HEK293 (cell line): ENCODE data around the gene IFNLR1.

Experiments
- CTCF ChIP-seq: fragments of 450-650 bp; formaldehyde crosslinking; IDR thresholded peaks from 2 replicates; pipeline ENCODE4 v1.5.1; 2016; ENCODE audit warnings: missing biosample characterization, missing genetic modification characterization
- REPIN1 ChIP-seq: fragments of 450-650 bp; formaldehyde crosslinking; IDR thresholded peaks from 2 replicates; pipeline ENCODE4 v1.5.1; 2017; ENCODE audit warnings: missing biosample characterization, missing genetic modification characterization, low read depth
- ZBTB1 ChIP-seq: fragments of 450-650 bp; formaldehyde crosslinking; IDR thresholded peaks from 2 replicates; pipeline ENCODE4 v1.5.1; 2016; ENCODE audit warnings: missing biosample characterization, missing genetic modification characterization
- ZNF501 ChIP-seq: fragments of 450-650 bp; formaldehyde crosslinking; IDR thresholded peaks from 2 replicates; pipeline ENCODE4 v1.5.1; 2016; ENCODE audit warnings: missing biosample characterization, missing genetic modification characterization

DNA sequence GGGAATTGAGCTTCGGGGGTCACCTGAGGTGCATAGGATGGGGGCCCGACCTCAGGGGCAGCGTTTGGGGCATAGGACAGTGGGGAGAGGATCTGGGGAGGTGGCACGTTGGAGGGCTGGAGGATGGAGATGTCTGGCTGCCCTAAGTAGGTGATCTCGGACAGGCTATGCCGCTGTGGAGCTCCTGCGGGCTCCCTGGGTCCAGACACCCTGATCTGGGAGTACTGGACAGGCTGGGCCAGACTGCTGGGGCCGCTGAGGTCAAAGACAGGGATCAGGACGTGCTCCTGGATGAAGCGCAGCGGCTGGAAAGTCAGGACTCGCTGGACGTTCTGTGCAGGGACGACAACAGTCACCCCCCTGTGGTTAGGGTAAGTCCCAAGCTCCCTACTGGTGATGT, 65.7 kb downstream of the IFNLR1 start:
- TF ChIP-seq CTCF (tag by site-specific recombination), result no peak
- no peak for TF ChIP-seq ZBTB1 (tag by site-specific recombination)
- no peak for TF ChIP-seq ZNF501 (tag by site-specific recombination)
- no peak for TF ChIP-seq REPIN1 (tag by site-specific recombination)
